Measurements from ENCODE around the gene SRMS. TPM values are rescaled to one million over a fixed set of nuclear protein-coding genes. Genes with fewer than 3 reads are reported as not detected.

SRMS gene
- total and polyA plus RNA-seq, 2 donors (not counting 1 experiment from before 2014, with no cell fraction given) = not detected

GRCh38 chr20:63558804-63559484 is 11.4 kb upstream of the SRMS start:
- Histone ChIP-seq H3K4me2 (ENCODE audit: extremely low read depth, insufficient read depth, low read length) (no peak overlapping the region), H3K4me1 (ENCODE audit: control insufficient read depth, extremely low read depth, insufficient read depth, low read length) (no peaks in the 10 kb centered on the region), H2AFZ (ENCODE audit: low read length) (no peak overlapping the region), H3K79me2 (ENCODE audit: control insufficient read depth, insufficient read depth, low read length) (no peaks in the 10 kb centered on the region), H3K36me3 (ENCODE audit: control insufficient read depth, insufficient read depth, low read length) (peaks cover 17% of the 10 kb centered on the region), H3K4me3 (replicated peaks in 1 of 4; ENCODE audit: control extremely low read depth in 1 of 4, insufficient read depth in 1 of 4, low read depth in 3 of 4, low read length in 4 of 4) (no peak overlapping the region), H3K27ac (ENCODE audit: insufficient read depth, low read length) (no peak overlapping the region), H4K20me1 (ENCODE audit: control insufficient read depth, extremely low read depth, insufficient read depth, low read length) (no peaks in the 10 kb centered on the region), H3K9me3 (ENCODE audit: control insufficient read depth, insufficient read depth, low read depth, low read length) (no peaks in the 10 kb centered on the region), H3K27me3 (ENCODE audit: control insufficient read depth, insufficient read depth, low read length) (no peaks in the 10 kb centered on the region), H3K9ac (ENCODE audit: insufficient read depth, low read length) (no peak overlapping the region)
- TF ChIP-seq EZH2 (IDR thresholded peaks at IDR 0.05; ENCODE audit: low read length, missing control alignments) (no peak), CTCF (conservative IDR thresholded peaks at IDR 0.05 in 1 of 2, IDR thresholded peaks at IDR 0.05 in 1 of 2; ENCODE audit: low read depth in 1 of 2, low read length in 2 of 2) (no peak)
- no peak for DNase-seq (ENCODE audit: low read depth in 2 of 2)

- peaks cover 10% of the 10 kb centered on the region for H3K36me3 ChIP-seq (ENCODE audit: control insufficient read depth, insufficient read depth, low read length)
- TF ChIP-seq EZH2 (IDR thresholded peaks at IDR 0.05; ENCODE audit: low read length, missing control alignments) (no peak), CTCF (conservative IDR thresholded peaks at IDR 0.05 in 1 of 2, IDR thresholded peaks at IDR 0.05 in 1 of 2; ENCODE audit: low read depth in 1 of 2, low read length in 2 of 2) (no peak)
- no peak overlapping the region for H3K4me2 ChIP-seq (ENCODE audit: extremely low read depth, insufficient read depth, low read length)
- H3K4me3 ChIP-seq (replicated peaks in 1 of 4; ENCODE audit: control extremely low read depth in 1 of 4, insufficient read depth in 1 of 4, low read depth in 3 of 4, low read length in 4 of 4) = no peak overlapping the region
- DNase-seq (ENCODE audit: low read depth in 2 of 2) = no peak
- no peaks in the 10 kb centered on the region for H3K79me2 ChIP-seq (ENCODE audit: control insufficient read depth, insufficient read depth, low read length)
- no peak overlapping the region for H2AFZ ChIP-seq (ENCODE audit: low read length)
- H3K27me3 ChIP-seq (ENCODE audit: control insufficient read depth, insufficient read depth, low read length) = no peaks in the 10 kb centered on the region
- no peaks in the 10 kb centered on the region for H3K9me3 ChIP-seq (ENCODE audit: control insufficient read depth, insufficient read depth, low read depth, low read length)
- no peaks in the 10 kb centered on the region for H3K4me1 ChIP-seq (ENCODE audit: control insufficient read depth, extremely low read depth, insufficient read depth, low read length)
- no peaks in the 10 kb centered on the region for H4K20me1 ChIP-seq (ENCODE audit: control insufficient read depth, extremely low read depth, insufficient read depth, low read length)
- no peak overlapping the region for H3K27ac ChIP-seq (ENCODE audit: insufficient read depth, low read length)
- H3K9ac ChIP-seq (ENCODE audit: insufficient read depth, low read length) = no peak overlapping the region
Observed at GRCh38 chr20:63557481-63557891, 9.9 kb upstream of the SRMS start.

GRCh38 chr20:63556873-63557478 is 9.4 kb upstream of the SRMS start:
- H3K4me3 ChIP-seq (replicated peaks in 1 of 4; ENCODE audit: control extremely low read depth in 1 of 4, insufficient read depth in 1 of 4, low read depth in 3 of 4, low read length in 4 of 4) = no peak overlapping the region
- H3K27me3 ChIP-seq (ENCODE audit: control insufficient read depth, insufficient read depth, low read length) = no peaks in the 10 kb centered on the region
- H3K36me3 ChIP-seq (ENCODE audit: control insufficient read depth, insufficient read depth, low read length) = peaks cover 10% of the 10 kb centered on the region
- no peak overlapping the region for H2AFZ ChIP-seq (ENCODE audit: low read length)
- H3K4me2 ChIP-seq (ENCODE audit: extremely low read depth, insufficient read depth, low read length) = no peak overlapping the region
- no peaks in the 10 kb centered on the region for H3K9me3 ChIP-seq (ENCODE audit: control insufficient read depth, insufficient read depth, low read depth, low read length)
- no peak overlapping the region for H3K9ac ChIP-seq (ENCODE audit: insufficient read depth, low read length)
- TF ChIP-seq CTCF (conservative IDR thresholded peaks at IDR 0.05 in 1 of 2, IDR thresholded peaks at IDR 0.05 in 1 of 2; ENCODE audit: low read depth in 1 of 2, low read length in 2 of 2) (no peak), EZH2 (IDR thresholded peaks at IDR 0.05; ENCODE audit: low read length, missing control alignments) (no peak)
- H3K4me1 ChIP-seq (ENCODE audit: control insufficient read depth, extremely low read depth, insufficient read depth, low read length) = no peaks in the 10 kb centered on the region
- no peaks in the 10 kb centered on the region for H3K79me2 ChIP-seq (ENCODE audit: control insufficient read depth, insufficient read depth, low read length)
- DNase-seq (ENCODE audit: low read depth in 2 of 2) = no peak
- no peak overlapping the region for H3K27ac ChIP-seq (ENCODE audit: insufficient read depth, low read length)
- H4K20me1 ChIP-seq (ENCODE audit: control insufficient read depth, extremely low read depth, insufficient read depth, low read length) = no peaks in the 10 kb centered on the region
